Neural cell (in vitro differentiated cells): ENCODE measurements around the gene TLR8. TPM values are rescaled to one million over a fixed set of nuclear protein-coding genes. Genes with fewer than 3 reads are reported as not detected.

Experiments used
- H2AFZ ChIP-seq: fragments of 200-600, 300-800 bp; sonication (generic), shearing (Covaris generic); 2 replicates; pipeline ENCODE4 v1.6.0; 2014; ENCODE audit warnings: low read depth, mild to moderate bottlenecking, antibody characterized with exemption, low read length, moderate library complexity
- H3F3A ChIP-seq: fragments of 200-600 bp; shearing (Covaris generic); 2 replicates; pipeline ENCODE4 v1.6.1; 2016; ENCODE audit warnings: mild to moderate bottlenecking, moderate library complexity, mixed read lengths, antibody characterized with exemption, low read length; ENCODE audit not compliant: insufficient read depth, poor library complexity, severe bottlenecking
- H3K27ac ChIP-seq: fragments of 200-600, 300-800 bp; sonication (generic), shearing (Covaris generic); 2 replicates; pipeline ENCODE4 v1.5.1; 2014; ENCODE audit warnings: mild to moderate bottlenecking, low read length, moderate library complexity
- H3K27me3 ChIP-seq: fragments of 300-800, 200-600 bp; sonication (generic), shearing (Covaris generic); 2 replicates; pipeline ENCODE4 v1.6.0; 2014; ENCODE audit warnings: mild to moderate bottlenecking, low read depth, low read length, moderate library complexity; ENCODE audit not compliant: insufficient read depth
- H3K36me3 ChIP-seq: fragments of 300-800, 200-600 bp; sonication (generic), shearing (Covaris generic); 2 replicates; pipeline ENCODE4 v1.5.1; 2014; ENCODE audit warnings: mild to moderate bottlenecking, antibody characterized with exemption, low read length, moderate library complexity; ENCODE audit not compliant: insufficient read depth
- H3K4me2 ChIP-seq: fragments of 300-800, 200-600 bp; sonication (generic), shearing (Covaris generic); 2 replicates; pipeline ENCODE4 v1.6.0; 2014; ENCODE audit warnings: mild to moderate bottlenecking, low read length
- H3K4me3 ChIP-seq: fragments of 300-800, 200-600 bp; sonication (generic), shearing (Covaris generic); 2 replicates; pipeline ENCODE4 v1.5.1; 2014; ENCODE audit warnings: mild to moderate bottlenecking, low read length, moderate library complexity
- H3K79me2 ChIP-seq: fragments of 200-600 bp; shearing (Covaris generic); replicated peaks from 2 replicates; pipeline ENCODE4 v1.6.0; 2014; ENCODE audit warnings: mild to moderate bottlenecking, low read length, moderate library complexity; ENCODE audit not compliant: insufficient read depth
- H3K9ac ChIP-seq: fragments of 300-800, 200-600 bp; sonication (generic), shearing (Covaris generic); 2 replicates; pipeline ENCODE4 v1.6.1; 2016; ENCODE audit warnings: mild to moderate bottlenecking, low read length, mixed read lengths
- H3K9me2 ChIP-seq: fragments of 200-600 bp; shearing (Covaris generic); 2 replicates; pipeline ENCODE4 v1.6.1; 2016; ENCODE audit warnings: mild to moderate bottlenecking, low read length, mixed read lengths; ENCODE audit not compliant: insufficient read depth
- H3K9me3 ChIP-seq: fragments of 200-600, 300-800 bp; sonication (generic), shearing (Covaris generic); 2 replicates; pipeline ENCODE4 v1.6.1; 2016; ENCODE audit warnings: mild to moderate bottlenecking, mixed run types, low read length, moderate library complexity, mixed read lengths
- H4K20me1 ChIP-seq: fragments of 200-600 bp; shearing (Covaris generic); 2 replicates; pipeline ENCODE4 v1.6.1; 2016; ENCODE audit warnings: mild to moderate bottlenecking, mixed run types; ENCODE audit not compliant: insufficient read depth
- EP300 ChIP-seq: fragments of 450-650 bp; conservative IDR thresholded peaks from 2 replicates; pipeline ENCODE4 v1.6.1; 2014; ENCODE audit warnings: antibody characterized with exemption, mild to moderate bottlenecking, moderate library complexity; ENCODE audit not compliant: poor library complexity, severe bottlenecking
- MXI1 ChIP-seq: fragments of 450-650 bp; conservative IDR thresholded peaks from 2 replicates; pipeline ENCODE4 v1.6.1; 2014; ENCODE audit warnings: antibody characterized with exemption, mild to moderate bottlenecking; ENCODE audit not compliant: poor library complexity, severe bottlenecking
- POLR2AphosphoS5 ChIP-seq: IDR thresholded peaks from 2 replicates; pipeline ENCODE4 v1.6.1; 2012
- REST ChIP-seq: IDR thresholded peaks from 2 replicates; pipeline ENCODE4 v1.6.1; 2012; ENCODE audit warnings: borderline replicate concordance
- SMC3 ChIP-seq: fragments of 450-650 bp; conservative IDR thresholded peaks from 2 replicates; pipeline ENCODE4 v1.6.1; 2014; ENCODE audit warnings: antibody characterized with exemption, mild to moderate bottlenecking, moderate library complexity; ENCODE audit not compliant: poor library complexity
- TAF1 ChIP-seq: IDR thresholded peaks from 2 replicates; pipeline ENCODE4 v1.6.1; 2012; ENCODE audit warnings: low read depth
- polyA plus RNA-seq: library from polyadenylated mRNA; depleted of rRNA; stranded (reverse); fragments of >200 nt; gene quantifications from 2 replicates; pipeline ENCODE4 v1.2.3, GENCODE V29; 2014

Gene TLR8
- polyA plus RNA-seq, 1 donor from 2014 or later, result not detected

DNA sequence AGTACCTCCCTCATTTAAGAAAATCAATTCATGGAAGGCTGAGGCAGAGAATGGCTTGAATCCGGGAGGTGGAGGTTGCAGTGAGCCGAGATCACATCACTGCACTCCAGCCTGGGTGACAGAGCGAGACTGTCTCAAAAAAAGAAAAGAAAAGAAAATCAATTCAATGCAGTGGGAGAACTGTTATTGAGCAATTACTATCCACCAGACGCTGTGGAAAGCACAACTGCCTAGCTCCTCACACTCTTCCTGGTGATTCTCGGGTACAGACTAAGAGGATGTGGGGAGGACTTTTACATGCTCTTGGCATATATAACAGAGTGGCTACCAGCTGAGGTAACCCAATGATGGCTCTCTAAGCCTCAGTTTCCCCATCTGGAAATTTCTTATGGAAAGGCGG, 65.8 kb downstream of the TLR8 start:
- Histone ChIP-seq H3F3A (no peaks in the 10 kb centered on the region), H3K27ac (no peak overlapping the region), H3K36me3 (no peaks in the 10 kb centered on the region), H3K9me3 (no peaks in the 10 kb centered on the region), H3K27me3 (no peaks in the 10 kb centered on the region), H2AFZ (no peak overlapping the region), H3K9me2 (no peaks in the 10 kb centered on the region), H3K79me2 (peaks cover 29% of the 10 kb centered on the region), H3K4me2 (no peak overlapping the region), H4K20me1 (no peaks in the 10 kb centered on the region), H3K9ac (no peak overlapping the region), H3K4me3 (no peak overlapping the region)
- no peak for TF ChIP-seq REST
- no peak for TF ChIP-seq EP300
- no peak for TF ChIP-seq POLR2AphosphoS5
- TF ChIP-seq MXI1, result no peak
- no peak for TF ChIP-seq TAF1
- no peak for TF ChIP-seq SMC3

Other genes starting within 250 kb of the TLR8 start
- 4.5 and 4.7 TPM in 2 replicates for gene PRPS2, start 115.2 kb upstream of the TLR8 start, polyA plus RNA-seq
- gene TLR7, start 39.5 kb upstream of the TLR8 start, polyA plus RNA-seq, result not detected in 2 replicates
- 8,177 and 11,381 TPM in 2 replicates for gene TMSB4X, start 68.5 kb downstream of the TLR8 start, polyA plus RNA-seq
- gene FAM9C, start 138.0 kb downstream of the TLR8 start, polyA plus RNA-seq, result not detected in 2 replicates